IMR-90 (cell line): ENCODE results near the gene DOHH. TPM values are rescaled to one million over a fixed set of nuclear protein-coding genes. Genes with fewer than 3 reads are reported as not detected.

Experiments
- ATAC-seq: fragments of 200-7000 bp; cut with Tn5 transposase; 2 replicates; pipeline ENCODE4 v1.9.1; 2020; ENCODE audit warnings: low read depth, mild to moderate bottlenecking, moderate library complexity
- BruUV-seq: library from RNA; stranded (reverse); fragments of 400-500 nt; replicated peaks from 2 replicates; lab custom pipeline; 2021; lab: Mats Ljungman, UMichigan
- CTCF ChIA-PET: fragments of 300-600 bp; formaldehyde crosslinking; extraction: SDS; loops from one replicate; lab custom pipeline; 2021; ENCODE audit warnings: antibody characterized with exemption; lab: Yijun Ruan, JAX
- POLR2A ChIA-PET: fragments of 300-600 bp; sonication (Branson Sonifier 250); formaldehyde crosslinking; loops from one replicate; lab custom pipeline; 2022; ENCODE audit warnings: antibody characterized with exemption; ENCODE audit not compliant: unreplicated experiment; lab: Charles Lee
- DNase-seq: peaks from one replicate; pipeline ENCODE4 v3.0.0; 2013
- H2AFZ ChIP-seq: replicated peaks from 2 replicates; pipeline ENCODE3; 2013; ENCODE audit warnings: low read length, mild to moderate bottlenecking; ENCODE audit not compliant: poor library complexity
- H2AK5ac ChIP-seq: 2 replicates; pipeline ENCODE4 v1.6.1; 2013; ENCODE audit warnings: low read depth, low read length, inconsistent platforms
- H2AK9ac ChIP-seq: replicated peaks from 2 replicates; pipeline ENCODE3; 2013; ENCODE audit warnings: mild to moderate bottlenecking, low read depth, low read length, moderate library complexity; ENCODE audit not compliant: poor library complexity
- H2BK120ac ChIP-seq: 2 replicates; pipeline ENCODE4 v1.6.1; 2013; ENCODE audit warnings: low read depth, low read length, inconsistent platforms
- H2BK15ac ChIP-seq: 3 replicates; pipeline ENCODE4 v1.6.1; 2013; ENCODE audit warnings: low read depth, low read length, inconsistent platforms
- H2BK20ac ChIP-seq: 2 replicates; pipeline ENCODE4 v1.6.1; 2013; ENCODE audit warnings: low read depth, mild to moderate bottlenecking, inconsistent platforms, low read length, moderate library complexity
- H2BK5ac ChIP-seq: 2 replicates; pipeline ENCODE4 v1.6.1; 2013; ENCODE audit warnings: mild to moderate bottlenecking, low read depth, low read length, inconsistent platforms; ENCODE audit not compliant: poor library complexity, severe bottlenecking
- H3K14ac ChIP-seq: replicated peaks from 2 replicates; pipeline ENCODE4 v1.6.1; 2013; ENCODE audit warnings: low read depth, low read length, inconsistent platforms
- H3K18ac ChIP-seq: 2 replicates; pipeline ENCODE4 v1.6.1; 2013; ENCODE audit warnings: low read depth, low read length, control low read depth
- H3K23ac ChIP-seq: 2 replicates; pipeline ENCODE4 v1.6.1; 2013; ENCODE audit warnings: low read depth, low read length, inconsistent platforms
- H3K27ac ChIP-seq: 2 replicates; pipeline ENCODE4 v1.5.1; 2013; ENCODE audit warnings: mild to moderate bottlenecking, control low read depth, low read length; ENCODE audit not compliant: insufficient read depth
- H3K27me3 ChIP-seq: 2 replicates; pipeline ENCODE4 v1.6.1; 2013; ENCODE audit warnings: low read length; ENCODE audit not compliant: control insufficient read depth, insufficient read depth
- H3K36me3 ChIP-seq: 2 replicates; pipeline ENCODE4 v1.6.1; 2013; ENCODE audit warnings: low read length, mixed read lengths; ENCODE audit not compliant: control insufficient read depth, insufficient read depth
- H3K4ac ChIP-seq: 2 replicates; pipeline ENCODE4 v1.6.1; 2013; ENCODE audit warnings: low read depth, low read length, inconsistent platforms
- H3K4me1 ChIP-seq: 2 replicates; pipeline ENCODE4 v1.6.1; 2013; ENCODE audit warnings: low read length, mixed read lengths; ENCODE audit not compliant: control insufficient read depth, insufficient read depth
- H3K4me2 ChIP-seq: 2 replicates; pipeline ENCODE4 v1.6.1; 2013; ENCODE audit warnings: low read depth, mild to moderate bottlenecking, control low read depth, low read length, moderate library complexity
- H3K4me3 ChIP-seq: 2 replicates; pipeline ENCODE4 v1.5.1; 2013; ENCODE audit warnings: low read depth, mild to moderate bottlenecking, control low read depth, low read length, moderate library complexity; ENCODE audit not compliant: insufficient read depth
- H3K56ac ChIP-seq: 2 replicates; pipeline ENCODE4 v1.6.1; 2013; ENCODE audit warnings: low read length, inconsistent platforms; ENCODE audit not compliant: insufficient read depth; ENCODE audit errors: extremely low read depth
- H3K79me1 ChIP-seq, 2 experiments: 2 replicates each; pipeline ENCODE4 v1.6.1; 2013; ENCODE audit warnings: low read length in 2 of 2, inconsistent platforms in 1 of 2, low read depth in 1 of 2
- H3K9ac ChIP-seq: 2 replicates; pipeline ENCODE4 v1.6.1; 2013; ENCODE audit warnings: low read depth, low read length, control low read depth
- H3K9me1 ChIP-seq: 2 replicates; pipeline ENCODE4 v1.6.1; 2013; ENCODE audit warnings: low read length, inconsistent platforms; ENCODE audit not compliant: insufficient read depth
- H3K9me3 ChIP-seq: 2 replicates; pipeline ENCODE4 v1.6.1; 2013; ENCODE audit warnings: low read length; ENCODE audit not compliant: control insufficient read depth, insufficient read depth
- H4K20me1 ChIP-seq: 2 replicates; pipeline ENCODE4 v1.6.1; 2013; ENCODE audit warnings: low read length, inconsistent platforms; ENCODE audit not compliant: insufficient read depth
- H4K5ac ChIP-seq: 2 replicates; pipeline ENCODE4 v1.6.1; 2013; ENCODE audit warnings: mild to moderate bottlenecking, low read depth, low read length, control low read depth
- H4K8ac ChIP-seq, 2 experiments: 2 replicates each; pipeline ENCODE4 v1.6.1; 2013; ENCODE audit warnings: low read depth in 2 of 2, low read length in 2 of 2, control low read depth in 1 of 2, inconsistent platforms in 1 of 2
- H4K91ac ChIP-seq: 2 replicates; pipeline ENCODE4 v1.6.1; 2013; ENCODE audit warnings: low read depth, low read length, inconsistent platforms; ENCODE audit not compliant: insufficient read depth
- BHLHE40 ChIP-seq: fragments of 150-350 bp; IDR thresholded peaks from 2 replicates; pipeline ENCODE4 v1.6.1; 2016; ENCODE audit warnings: mild to moderate bottlenecking, low read depth, low read length
- CEBPB ChIP-seq: IDR thresholded peaks from 2 replicates; pipeline ENCODE4 v1.6.1; 2012; ENCODE audit warnings: low read depth, low read length, improper control_type of control experiment
- CHD1 ChIP-seq: IDR thresholded peaks from 2 replicates; pipeline ENCODE4 v1.6.1; 2012; ENCODE audit warnings: low read depth, low read length, improper control_type of control experiment
- FOS ChIP-seq: fragments of 150-350 bp; IDR thresholded peaks from 2 replicates; pipeline ENCODE4 v1.6.1; 2016; ENCODE audit warnings: low read depth, low read length
- MAFK ChIP-seq: IDR thresholded peaks from 2 replicates; pipeline ENCODE4 v1.6.1; 2012; ENCODE audit warnings: low read depth, low read length, improper control_type of control experiment
- MAZ ChIP-seq: IDR thresholded peaks from 2 replicates; pipeline ENCODE4 v1.6.1; 2012; ENCODE audit warnings: low read depth, mild to moderate bottlenecking, low read length, improper control_type of control experiment, moderate library complexity, borderline replicate concordance
- MXI1 ChIP-seq: IDR thresholded peaks from 2 replicates; pipeline ENCODE4 v1.6.1; 2012; ENCODE audit warnings: low read depth, mild to moderate bottlenecking, low read length, moderate library complexity, borderline replicate concordance
- NFE2L2 ChIP-seq: fragments of 150-350 bp; IDR thresholded peaks from 2 replicates; pipeline ENCODE4 v1.6.1; 2016; ENCODE audit warnings: low read depth, mild to moderate bottlenecking, low read length
- POLR2A ChIP-seq: IDR thresholded peaks from 2 replicates; pipeline ENCODE4 v1.6.1; 2012; ENCODE audit warnings: mild to moderate bottlenecking, low read depth, low read length
- RAD21 ChIP-seq: IDR thresholded peaks from 2 replicates; pipeline ENCODE4 v1.6.1; 2012; ENCODE audit warnings: low read length, improper control_type of control experiment
- RCOR1 ChIP-seq: IDR thresholded peaks from 2 replicates; pipeline ENCODE4 v1.6.1; 2012; ENCODE audit warnings: mild to moderate bottlenecking, low read length, improper control_type of control experiment; ENCODE audit not compliant: insufficient replicate concordance
- RFX5 ChIP-seq: IDR thresholded peaks from 2 replicates; pipeline ENCODE4 v1.8.0; 2012; ENCODE audit warnings: low read depth, mild to moderate bottlenecking, low read length, moderate library complexity
- SMC3 ChIP-seq: fragments of 150-350 bp; IDR thresholded peaks from 2 replicates; pipeline ENCODE4 v1.6.1; 2016; ENCODE audit warnings: low read depth, mild to moderate bottlenecking, antibody characterized with exemption, low read length, moderate library complexity
- USF2 ChIP-seq: fragments of 150-350 bp; IDR thresholded peaks from 2 replicates; pipeline ENCODE4 v1.6.1; 2017; ENCODE audit warnings: mild to moderate bottlenecking, antibody characterized with exemption, low read length, low read depth
- WGBS, 2 experiments: methylation state at CpG; one replicate each; pipeline versions ENCODE4 v1.1.5 to v1.1.7; 2013; ENCODE audit warnings: missing lambda C conversion rate in 2 of 2; ENCODE audit not compliant: insufficient read length in 1 of 2; ENCODE audit errors: extremely low coverage in 2 of 2; 5-methylcytosine and 5-hydroxymethylcytosine counted together
- dilution Hi-C: fragments of 300-500 bp; cut with HindIII; formaldehyde crosslinking; loops from one replicate; pipeline ENCODE4 v1.14.3; 2018; ENCODE audit warnings: low sequenced_read_pairs; ENCODE audit not compliant: unreplicated experiment
- in situ Hi-C: fragments of 300-500 bp; cut with MboI; formaldehyde crosslinking; loops from 3 replicates; pipeline ENCODE4 v1.14.3; 2019; ENCODE audit warnings: low sequenced_read_pairs, inconsistent platforms, mixed read lengths
- intact Hi-C: fragments of 100-400 bp; cut with micrococcal nuclease; formaldehyde crosslinking; loops from 2 replicates; pipeline ENCODE4 v1.10.0; 2022
- polyA plus RNA-seq, 3 experiments: library from polyadenylated mRNA; depleted of rRNA; stranded (reverse); fragments of >200 nt; gene quantifications; 2 replicates each; pipeline ENCODE4 v1.2.3, GENCODE V29; 2012; ENCODE audit warnings: low replicate concordance in 1 of 3
- total RNA-seq: library from RNA; depleted of rRNA; stranded (reverse); fragments of >200 nt; gene quantifications from 2 replicates; pipeline ENCODE4 v1.2.3, GENCODE V29; 2012
- TF ChIP-seq, protein P1 (sequence below): fragments of 150-350 bp; IDR thresholded peaks from 2 replicates; pipeline ENCODE4 v1.6.1; 2016; ENCODE audit warnings: low read depth, mild to moderate bottlenecking, low read length, moderate library complexity, borderline replicate concordance
- TF ChIP-seq, protein P2 (sequence below): conservative IDR thresholded peaks from 2 replicates; pipeline ENCODE4 v1.5.1; 2012; ENCODE audit warnings: mild to moderate bottlenecking, low read depth, low read length, improper control_type of control experiment

The DOHH gene
- total and polyA plus RNA-seq, 2 of the 4 experiments (the other 2 are of a cell fraction): 3.2 to 9.2 TPM

DNA sequence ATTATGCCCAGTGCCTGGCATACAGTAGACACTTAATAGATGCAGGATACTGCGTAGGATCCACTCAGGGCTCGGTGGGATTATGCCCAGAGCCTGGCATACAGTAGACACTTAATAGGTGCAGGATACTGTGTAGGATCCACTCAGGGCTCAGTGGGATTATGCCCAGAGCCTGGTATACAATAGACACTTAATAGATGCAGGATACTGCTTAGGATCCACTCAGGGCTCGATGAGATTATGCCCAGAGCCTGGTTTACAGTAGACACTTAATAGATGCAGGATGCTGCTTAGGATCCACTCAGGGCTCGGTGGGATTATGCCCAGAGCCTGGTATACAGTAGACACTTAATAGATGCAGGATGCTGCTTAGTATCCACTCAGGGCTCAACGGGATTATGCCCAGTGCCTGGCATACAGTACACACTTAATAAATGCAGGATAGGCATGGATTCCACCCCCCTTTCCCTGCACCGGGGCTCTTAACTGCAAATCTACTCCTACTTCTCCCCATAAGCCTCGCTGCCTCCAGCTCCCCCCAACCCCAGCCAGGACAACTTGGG is 45.0 kb downstream of the DOHH start:
- TF ChIP-seq NFE2L2 (no peak), SMC3 (no peak), BHLHE40 (no peak), CEBPB (no peak), FOS (no peak), MAZ (no peak), RAD21 (no peak), RFX5 (no peak), POLR2A (no peak), RCOR1 (no peak), CHD1 (no peak), MXI1 (no peak), MAFK (no peak), USF2 (no peak)
- TF ChIP-seq, protein P1, sequence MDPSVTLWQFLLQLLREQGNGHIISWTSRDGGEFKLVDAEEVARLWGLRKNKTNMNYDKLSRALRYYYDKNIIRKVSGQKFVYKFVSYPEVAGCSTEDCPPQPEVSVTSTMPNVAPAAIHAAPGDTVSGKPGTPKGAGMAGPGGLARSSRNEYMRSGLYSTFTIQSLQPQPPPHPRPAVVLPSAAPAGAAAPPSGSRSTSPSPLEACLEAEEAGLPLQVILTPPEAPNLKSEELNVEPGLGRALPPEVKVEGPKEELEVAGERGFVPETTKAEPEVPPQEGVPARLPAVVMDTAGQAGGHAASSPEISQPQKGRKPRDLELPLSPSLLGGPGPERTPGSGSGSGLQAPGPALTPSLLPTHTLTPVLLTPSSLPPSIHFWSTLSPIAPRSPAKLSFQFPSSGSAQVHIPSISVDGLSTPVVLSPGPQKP: no peak
- TF ChIP-seq, protein P2, sequence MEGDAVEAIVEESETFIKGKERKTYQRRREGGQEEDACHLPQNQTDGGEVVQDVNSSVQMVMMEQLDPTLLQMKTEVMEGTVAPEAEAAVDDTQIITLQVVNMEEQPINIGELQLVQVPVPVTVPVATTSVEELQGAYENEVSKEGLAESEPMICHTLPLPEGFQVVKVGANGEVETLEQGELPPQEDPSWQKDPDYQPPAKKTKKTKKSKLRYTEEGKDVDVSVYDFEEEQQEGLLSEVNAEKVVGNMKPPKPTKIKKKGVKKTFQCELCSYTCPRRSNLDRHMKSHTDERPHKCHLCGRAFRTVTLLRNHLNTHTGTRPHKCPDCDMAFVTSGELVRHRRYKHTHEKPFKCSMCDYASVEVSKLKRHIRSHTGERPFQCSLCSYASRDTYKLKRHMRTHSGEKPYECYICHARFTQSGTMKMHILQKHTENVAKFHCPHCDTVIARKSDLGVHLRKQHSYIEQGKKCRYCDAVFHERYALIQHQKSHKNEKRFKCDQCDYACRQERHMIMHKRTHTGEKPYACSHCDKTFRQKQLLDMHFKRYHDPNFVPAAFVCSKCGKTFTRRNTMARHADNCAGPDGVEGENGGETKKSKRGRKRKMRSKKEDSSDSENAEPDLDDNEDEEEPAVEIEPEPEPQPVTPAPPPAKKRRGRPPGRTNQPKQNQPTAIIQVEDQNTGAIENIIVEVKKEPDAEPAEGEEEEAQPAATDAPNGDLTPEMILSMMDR: no peak
- intact Hi-C loops: no loop called here
- Histone ChIP-seq H3K79me1 (peaks cover 44 to 81% of the 10 kb centered on the region in 2 experiments), H4K8ac (peak overlapping the region in 1 of 2 experiments; percentile 11; a peak in 1 of 4 replicates), H3K4ac (no peak overlapping the region), H2AFZ (no peak overlapping the region), H4K5ac (no peak overlapping the region), H2AK9ac (peak overlapping the region; percentile 81), H3K9me3 (no peaks in the 10 kb centered on the region), H3K36me3 (peaks cover 52% of the 10 kb centered on the region), H3K4me2 (no peak overlapping the region), H3K4me3 (no peak overlapping the region), H2BK20ac (peak overlapping the region; percentile 23; the same call in 1 of the 2 replicates), H3K18ac (no peak overlapping the region), H3K23ac (no peak overlapping the region; the same call in 1 of the 2 replicates), H3K4me1 (peaks cover 29% of the 10 kb centered on the region), H3K27me3 (no peaks in the 10 kb centered on the region), H3K9me1 (peaks cover 15% of the 10 kb centered on the region), H2BK120ac (no peak overlapping the region), H2BK5ac (no peak overlapping the region), H4K20me1 (peaks cover 59% of the 10 kb centered on the region), H3K9ac (no peak overlapping the region), H3K56ac (no peak overlapping the region), H3K27ac (no peak overlapping the region), H4K91ac (no peak overlapping the region), H2AK5ac (no peak overlapping the region), H3K14ac (no peak overlapping the region), H2BK15ac (no peak overlapping the region)
- DNase-seq: no peak
- CTCF ChIA-PET: interaction anchor here (0.6 kb wide), 1 partner anchor 47 kb away, joined by 4 read pairs; no protein-coding TSS in a partner anchor
- in situ Hi-C loops: no loop called here
- dilution Hi-C loops: no loop called here
- ATAC-seq: no peak
- no TSS peak for BruUV-seq
- POLR2A ChIA-PET: no interaction called here
- 85% methylated on average over 5 of the region's 7 CpGs; no CpG with 5 or more reads in 1 of the 2 experiments for WGBS, 2 experiments
